HG02852 (cell line): ENCODE results near the gene CUL2.
"Not testable (repeated sequence)": the region's sequence is repeated elsewhere in the genome, so short reads cannot be mapped to it uniquely, and the experiment has no call there.

Experiments used
- ATAC-seq: cut with Tn5 transposase; IDR thresholded peaks from one replicate; pipeline ENCODE4 v1.9.1; 2021; ENCODE audit warnings: mild to moderate bottlenecking, moderate library complexity; ENCODE audit not compliant: unreplicated experiment

CUL2 gene

GRCh38 chr10:34985146-34985545 is 105.0 kb downstream of the CUL2 start:
- ATAC-seq, result no peak

- no peak for ATAC-seq
Observed at GRCh38 chr10:34981844-34982243, 108.3 kb downstream of the CUL2 start.

GRCh38 chr10:34979938-34980337 is 110.2 kb downstream of the CUL2 start:
- no peak for ATAC-seq

- ATAC-seq, result no peak
Observed at GRCh38 chr10:34978080-34978479, 112.1 kb downstream of the CUL2 start.

GRCh38 chr10:34976380-34976910 is 113.7 kb downstream of the CUL2 start:
- ATAC-seq, result not testable (repeated sequence)

GRCh38 chr10:34974364-34975065 is 115.6 kb downstream of the CUL2 start:
- not testable (repeated sequence) for ATAC-seq

- ATAC-seq, result not testable (repeated sequence)
Observed at GRCh38 chr10:34973757-34974156, 116.4 kb downstream of the CUL2 start.

- not testable (repeated sequence) for ATAC-seq
Observed at GRCh38 chr10:34973121-34973520, 117.0 kb downstream of the CUL2 start.

- not testable (repeated sequence) for ATAC-seq
Observed at GRCh38 chr10:34972591-34972990, 117.5 kb downstream of the CUL2 start.

- not testable (repeated sequence) for ATAC-seq
Observed at GRCh38 chr10:34971606-34972334, 118.4 kb downstream of the CUL2 start.

- no peak for ATAC-seq
Observed at GRCh38 chr10:34969171-34969570, 121.0 kb downstream of the CUL2 start.

- ATAC-seq, result no peak
Observed at GRCh38 chr10:34967335-34967880, 122.7 kb downstream of the CUL2 start.

GRCh38 chr10:34966451-34966850 is 123.7 kb downstream of the CUL2 start:
- ATAC-seq, result no peak

- no peak for ATAC-seq
Observed at GRCh38 chr10:34966040-34966439, 124.1 kb downstream of the CUL2 start.

GRCh38 chr10:34964166-34964800 is 125.9 kb downstream of the CUL2 start:
- no peak for ATAC-seq

GRCh38 chr10:34962866-34963265 is 127.3 kb downstream of the CUL2 start:
- ATAC-seq, result no peak

GRCh38 chr10:34960983-34961382 is 129.2 kb downstream of the CUL2 start:
- no peak for ATAC-seq

GRCh38 chr10:34959786-34960185 is 130.4 kb downstream of the CUL2 start:
- ATAC-seq, result no peak

- ATAC-seq, result no peak
Observed at GRCh38 chr10:34959321-34959720, 130.8 kb downstream of the CUL2 start.
